Activated effector memory CD4-positive, alpha-beta T cell treated with Interleukin-2 at 50 U/mL for 16 hours (primary cell): ENCODE results near the gene NIPSNAP2.
A peak's percentile ranks its signal among the peaks of the same experiment; 100 is the strongest.
"Not testable (repeated sequence)": the region's sequence is repeated elsewhere in the genome, so short reads cannot be mapped to it uniquely, and the experiment has no call there.

ENCODE experiments used
- DNase-seq: peaks from one replicate; pipeline ENCODE4 v3.0.0-alpha.2; 2020

NIPSNAP2 gene

DNA sequence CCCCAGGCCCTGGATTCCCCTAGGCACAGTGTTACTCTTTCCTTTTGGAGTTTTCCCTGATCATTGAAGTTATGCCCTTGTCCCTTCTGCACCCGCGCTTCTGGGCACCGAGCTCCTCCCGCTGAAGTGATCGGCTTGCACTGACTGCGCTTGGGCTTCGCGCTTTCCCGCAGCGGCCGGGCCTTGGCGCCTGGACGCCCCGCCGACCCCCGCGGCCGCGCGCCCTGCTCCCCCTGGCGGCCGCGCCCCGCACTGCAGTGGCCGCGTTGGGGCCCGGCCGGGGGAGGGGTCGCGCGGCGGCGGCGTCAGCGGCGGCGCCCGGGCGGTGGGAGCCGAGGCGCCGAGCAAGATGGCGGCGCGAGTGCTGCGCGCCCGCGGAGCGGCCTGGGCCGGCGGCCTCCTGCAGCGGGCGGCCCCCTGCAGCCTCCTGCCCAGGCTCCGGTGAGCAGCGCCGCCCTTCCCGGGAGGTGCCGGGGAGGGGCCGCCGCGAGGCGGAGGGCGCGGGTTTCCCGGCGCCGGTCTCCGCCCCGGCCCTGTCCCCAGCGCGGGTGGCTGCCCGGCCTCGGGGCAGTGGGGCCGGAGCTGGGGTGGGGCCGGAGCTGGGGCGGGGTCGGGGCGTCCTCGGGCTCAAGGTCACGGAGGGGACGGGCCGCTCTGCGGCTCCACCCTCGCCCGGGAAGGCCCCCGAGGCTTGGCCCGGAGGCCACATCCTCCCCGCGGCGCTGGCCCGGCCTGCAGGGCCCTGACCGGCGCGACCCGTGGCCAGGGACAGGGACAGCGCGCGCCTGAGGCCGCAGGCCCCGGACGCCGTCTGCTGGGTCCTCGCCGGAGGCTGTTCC, at the start of gene NIPSNAP2:
TSS of gene NIPSNAP2 (plus strand) at position 325 of the 839 bp plus-strand sequence. CDS start at position 350, 25 bp downstream.
- DNase-seq = peak; percentile 48

DNA sequence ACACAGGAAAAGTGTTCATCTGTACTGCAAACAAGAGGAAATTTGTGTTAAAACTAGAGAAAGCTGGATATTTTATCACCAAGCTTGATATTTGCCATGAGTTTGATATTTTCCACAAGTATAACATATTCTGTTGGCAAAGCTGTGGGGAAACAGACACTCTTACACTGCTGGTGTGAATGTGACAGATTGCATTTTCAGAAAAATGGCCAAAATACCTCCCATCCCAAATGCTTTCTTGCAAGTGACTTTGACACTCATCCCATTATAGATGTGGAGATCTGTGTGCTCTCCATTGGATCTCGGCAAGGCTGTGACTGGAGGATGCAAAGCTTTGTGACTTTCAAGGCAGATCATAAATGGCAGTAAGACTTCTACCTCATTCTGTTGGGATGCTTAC, 46.6 kb upstream of the NIPSNAP2 start:
- DNase-seq = no peak

GRCh38 chr7:55928006-55928767, 36.2 kb upstream of the NIPSNAP2 start:
- no peak for DNase-seq

- no peak for DNase-seq
These were observed 32.8 kb upstream of the NIPSNAP2 start for GRCh38 chr7:55931421-55932151.

DNA sequence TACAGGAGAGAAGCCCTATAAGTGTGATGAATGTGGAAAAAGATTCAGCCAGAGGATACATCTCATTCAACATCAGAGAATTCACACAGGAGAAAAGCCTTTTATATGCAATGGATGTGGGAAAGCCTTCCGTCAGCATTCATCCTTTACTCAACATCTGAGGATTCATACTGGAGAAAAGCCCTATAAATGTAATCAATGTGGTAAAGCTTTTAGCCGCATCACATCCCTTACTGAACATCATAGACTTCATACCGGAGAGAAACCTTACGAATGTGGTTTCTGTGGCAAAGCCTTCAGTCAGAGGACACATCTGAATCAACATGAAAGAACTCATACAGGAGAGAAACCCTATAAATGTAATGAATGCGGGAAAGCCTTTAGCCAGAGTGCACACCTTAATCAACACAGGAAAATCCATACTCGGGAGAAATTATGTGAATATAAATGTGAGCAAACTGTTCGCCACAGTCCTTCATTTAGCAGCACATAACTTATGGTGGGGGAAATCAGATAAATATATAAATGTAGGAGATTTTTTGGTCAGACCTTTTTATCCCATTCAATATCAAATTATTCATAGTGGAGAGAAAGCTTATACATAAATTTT, 24.8 kb upstream of the NIPSNAP2 start:
- DNase-seq = no peak

- DNase-seq = no peak
These were observed 17.8 kb upstream of the NIPSNAP2 start for GRCh38 chr7:55946545-55946944.

DNA sequence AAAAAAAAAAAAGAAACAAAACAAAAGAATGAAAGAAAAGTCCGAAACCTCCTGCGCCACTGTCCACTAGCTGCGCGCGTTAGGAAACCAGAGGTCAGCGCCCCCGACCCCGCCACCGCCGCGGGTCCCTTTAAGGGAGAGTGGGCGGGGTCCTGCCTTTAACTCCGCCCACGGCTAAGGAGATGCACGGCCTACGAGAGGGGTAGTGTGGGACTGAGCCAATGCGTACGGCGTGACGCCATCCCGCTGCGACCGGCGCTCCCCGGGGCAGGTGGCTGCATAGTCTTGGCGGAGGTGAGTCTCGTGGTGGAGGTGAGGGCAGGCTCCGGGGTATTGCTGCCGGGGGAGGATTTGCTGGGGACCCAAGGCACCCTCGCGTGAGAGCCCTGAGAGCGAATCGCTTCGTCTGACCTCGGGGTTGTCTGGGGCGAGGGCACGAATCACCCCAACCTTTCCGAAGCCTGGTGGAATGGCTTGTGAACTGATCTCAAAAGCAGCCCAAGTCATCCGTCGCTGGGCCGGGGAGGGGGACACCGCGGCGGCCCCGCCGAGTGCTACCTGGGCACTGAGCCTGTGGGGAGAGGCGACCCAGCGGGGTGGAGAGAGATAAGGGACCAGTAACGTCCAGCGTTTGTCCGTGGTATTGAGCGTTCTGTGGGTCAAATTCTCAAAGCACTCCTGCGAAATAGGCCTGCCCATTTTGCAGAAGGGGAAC, 12.6 kb upstream of the NIPSNAP2 start, which contains the start of gene MRPS17:
TSS of gene MRPS17 (plus strand) at position 241 of the 715 bp plus-strand sequence. CDS start 1,319 bp downstream, outside the sequence.
- DNase-seq = peak; percentile 87

DNA sequence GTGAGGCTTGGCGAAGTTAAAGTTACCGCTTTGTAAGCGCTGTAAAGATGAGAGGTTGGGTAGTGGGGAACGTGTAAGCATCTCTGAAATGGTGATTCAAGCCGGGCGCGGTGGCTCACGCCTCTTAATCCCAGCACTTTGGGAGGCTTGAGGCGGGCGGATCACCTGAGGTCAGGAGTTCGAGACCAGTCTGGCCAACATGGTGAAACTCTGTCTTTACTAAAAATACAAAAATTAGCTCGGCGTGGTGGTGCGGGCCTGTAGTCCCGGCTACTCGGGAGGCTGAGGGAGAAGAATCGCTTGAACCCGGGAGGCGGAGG, 12.1 kb upstream of the NIPSNAP2 start:
- not testable (repeated sequence) for DNase-seq

DNA sequence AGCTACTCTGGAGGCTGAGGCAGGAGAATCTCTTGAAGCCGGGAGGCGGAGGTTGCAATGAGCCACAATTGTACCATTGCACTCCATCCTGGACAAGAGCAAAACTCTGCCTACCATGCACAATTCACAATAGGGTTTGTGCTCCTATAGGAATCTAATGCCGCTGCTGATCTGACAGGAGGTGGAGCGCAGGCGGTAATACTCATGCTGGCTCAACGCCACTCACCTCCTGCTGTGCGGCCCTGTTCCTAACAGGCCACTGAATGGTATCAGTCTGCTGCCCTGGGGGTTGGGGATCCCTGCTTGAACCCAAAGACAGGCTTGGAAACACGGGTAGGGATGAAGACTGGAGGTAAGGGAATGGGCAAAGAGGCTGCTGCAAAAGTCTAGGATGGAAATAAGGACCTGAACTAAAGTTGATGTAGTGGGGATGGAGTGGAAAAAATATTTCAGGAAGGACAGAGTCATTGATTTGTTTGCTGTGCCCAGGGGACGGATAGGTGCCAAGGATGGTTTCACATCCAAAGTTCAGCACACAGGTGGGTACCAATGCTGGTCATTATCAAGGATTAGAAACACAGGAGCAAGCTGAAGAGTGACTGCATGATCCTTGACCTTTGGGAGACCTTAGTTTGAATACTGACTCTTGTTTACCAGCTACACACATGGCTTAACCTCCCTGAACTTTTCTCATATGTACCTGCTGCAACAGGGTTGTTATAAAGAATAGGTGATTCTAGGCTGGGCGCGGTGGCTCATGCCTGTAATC, 10.5 kb upstream of the NIPSNAP2 start:
- no peak for DNase-seq

- DNase-seq = no peak
These were observed 7.2 kb upstream of the NIPSNAP2 start for GRCh38 chr7:55957190-55957589.

GRCh38 chr7:55962014-55962413, 2.4 kb upstream of the NIPSNAP2 start:
- DNase-seq = no peak

DNA sequence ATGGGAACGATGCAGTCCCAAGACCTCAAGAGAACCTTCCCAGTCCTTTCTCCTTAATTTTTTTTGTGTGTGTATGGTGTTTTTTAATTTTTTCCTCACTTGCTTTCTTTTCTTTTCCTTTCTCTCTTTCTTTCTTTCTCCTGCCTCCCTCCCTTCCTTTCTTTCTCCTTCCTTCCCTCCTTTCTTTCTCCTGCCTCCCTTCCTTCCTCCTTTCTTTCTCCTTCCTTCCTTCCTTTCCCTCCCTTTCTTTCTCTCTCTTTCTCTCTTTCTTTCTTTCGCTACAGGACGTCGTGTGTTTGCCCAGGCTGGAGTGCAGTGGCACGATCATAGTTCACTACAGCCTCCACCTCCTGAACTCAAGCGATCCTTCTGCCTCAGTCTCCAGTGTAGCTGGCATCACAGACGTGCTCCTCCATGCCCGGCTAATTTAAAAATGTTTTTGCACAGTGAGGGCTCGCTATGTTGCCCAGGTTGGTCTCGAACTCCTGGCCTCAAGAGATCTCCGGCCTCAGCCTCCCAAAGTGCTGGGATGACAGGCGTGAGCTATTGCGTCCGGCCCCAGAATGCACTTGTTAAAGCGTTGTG, 709 bp upstream of the NIPSNAP2 start:
- no peak for DNase-seq

GRCh38 chr7:55965100-55965470, 700 bp downstream of the NIPSNAP2 start:
- no peak for DNase-seq

DNA sequence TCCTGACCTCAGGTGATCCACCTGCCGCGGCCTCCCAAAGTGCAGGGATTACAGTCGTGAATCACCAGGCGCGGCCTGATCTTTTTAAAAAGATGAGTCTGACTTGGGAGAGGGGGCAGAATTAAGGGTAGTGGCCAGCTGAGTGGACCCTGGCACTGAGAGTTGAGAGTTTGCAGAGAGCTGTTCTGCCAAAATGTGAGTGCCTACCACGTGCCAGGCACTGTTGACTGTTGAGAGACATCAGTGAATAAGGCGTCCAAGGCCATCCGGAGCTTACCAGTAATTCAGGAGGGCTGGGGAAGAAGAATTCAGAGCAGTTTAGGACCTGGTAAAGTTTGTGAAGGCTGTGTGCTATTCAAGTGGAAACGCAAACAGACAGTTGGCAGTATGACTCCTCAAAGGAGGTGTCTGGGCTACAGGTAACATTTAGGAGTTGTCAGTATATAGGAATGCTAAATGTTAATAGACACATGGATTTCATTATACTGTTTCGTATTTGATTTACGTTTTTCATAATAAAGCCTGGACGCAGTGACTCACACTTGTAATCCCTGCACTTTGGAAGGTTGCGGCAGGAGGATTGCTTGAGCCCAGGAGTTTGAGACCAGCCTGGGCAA, 1.5 kb downstream of the NIPSNAP2 start:
- DNase-seq = no peak

- DNase-seq = no peak
These were observed 2.5 kb downstream of the NIPSNAP2 start for GRCh38 chr7:55966851-55967250.

DNA sequence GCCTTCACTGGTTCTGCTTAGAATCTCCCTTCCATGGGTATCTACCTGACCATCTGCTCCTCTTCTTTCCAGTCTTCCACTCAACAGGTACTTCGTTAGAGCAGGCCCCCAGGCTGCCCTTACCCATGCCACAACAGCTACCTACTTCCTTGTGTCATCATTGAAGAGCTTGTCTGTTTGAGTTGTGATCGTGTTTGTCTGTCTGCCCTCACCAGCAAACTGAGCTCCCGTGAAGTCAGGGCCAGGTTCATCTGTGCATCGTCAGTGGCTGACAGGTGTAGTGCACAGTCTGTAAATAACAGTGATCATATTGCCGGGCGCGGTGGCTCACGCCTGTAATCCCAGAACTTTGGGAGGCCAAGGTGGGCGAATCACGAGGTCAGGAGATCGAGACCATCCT, 5.0 kb downstream of the NIPSNAP2 start:
- no peak for DNase-seq

- no peak for DNase-seq
These were observed 6.2 kb downstream of the NIPSNAP2 start for GRCh38 chr7:55970561-55970960.

GRCh38 chr7:55970978-55971377, 6.6 kb downstream of the NIPSNAP2 start:
- DNase-seq = no peak

DNA sequence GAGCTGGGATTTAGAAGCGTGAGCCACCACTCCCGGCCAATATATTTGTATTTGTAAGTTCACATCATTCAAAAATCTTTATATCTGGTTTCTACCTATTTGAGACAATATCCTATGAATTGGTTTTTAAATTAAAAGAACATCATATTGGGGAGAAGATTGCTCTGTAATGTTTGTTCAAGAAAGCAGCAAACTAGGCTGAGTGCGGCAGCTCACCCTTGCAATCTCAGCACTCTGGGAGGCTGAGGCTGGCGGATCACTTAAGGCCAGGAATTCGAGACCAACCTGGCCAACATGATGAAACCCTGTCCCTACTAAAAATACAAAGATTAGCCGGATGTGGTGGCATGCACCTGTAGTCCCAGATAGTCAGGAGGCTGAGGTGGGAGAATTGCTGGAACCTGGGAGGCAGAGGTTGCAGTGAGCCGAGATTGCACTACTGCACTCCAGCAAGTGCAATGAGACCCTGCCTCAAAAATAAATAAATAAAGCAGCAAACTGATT, 9.4 kb downstream of the NIPSNAP2 start:
- DNase-seq = no peak

DNA sequence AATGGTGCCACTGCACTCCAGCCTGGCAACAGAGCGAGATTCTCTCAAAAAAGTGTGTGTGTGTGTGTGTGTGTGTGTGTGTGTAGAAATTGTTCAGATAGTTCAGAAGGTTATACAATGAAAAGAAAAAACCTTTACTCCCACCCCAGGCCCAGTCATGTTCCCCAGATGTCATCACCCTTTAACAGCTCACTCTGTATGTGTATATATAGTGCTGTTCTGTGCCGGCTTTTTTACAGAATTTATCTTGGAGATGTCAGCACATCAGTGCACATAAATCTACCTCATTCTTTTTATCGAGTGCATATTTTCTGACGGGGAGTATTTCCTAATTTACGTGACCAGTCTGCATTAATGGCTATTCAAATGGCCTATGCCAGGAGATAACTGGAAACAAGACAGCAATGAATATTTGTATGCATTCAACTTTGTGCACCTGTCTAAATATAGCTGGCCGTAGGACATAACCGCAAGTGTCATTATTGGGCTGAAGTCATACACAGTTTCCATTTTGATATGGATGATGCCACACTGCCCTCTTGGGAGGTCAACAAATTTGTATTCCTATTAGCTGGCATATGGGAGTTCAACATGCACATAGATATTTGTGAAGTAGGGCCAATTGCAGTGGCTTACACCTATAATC, 11.7 kb downstream of the NIPSNAP2 start:
- DNase-seq = no peak
